HG03064 (cell line): ENCODE measurements around the gene TUBB1.

ENCODE experiments used
- ATAC-seq: cut with Tn5 transposase; IDR thresholded peaks from one replicate; pipeline ENCODE4 v1.9.1; 2021; ENCODE audit warnings: low read depth; ENCODE audit not compliant: unreplicated experiment

The TUBB1 gene

DNA sequence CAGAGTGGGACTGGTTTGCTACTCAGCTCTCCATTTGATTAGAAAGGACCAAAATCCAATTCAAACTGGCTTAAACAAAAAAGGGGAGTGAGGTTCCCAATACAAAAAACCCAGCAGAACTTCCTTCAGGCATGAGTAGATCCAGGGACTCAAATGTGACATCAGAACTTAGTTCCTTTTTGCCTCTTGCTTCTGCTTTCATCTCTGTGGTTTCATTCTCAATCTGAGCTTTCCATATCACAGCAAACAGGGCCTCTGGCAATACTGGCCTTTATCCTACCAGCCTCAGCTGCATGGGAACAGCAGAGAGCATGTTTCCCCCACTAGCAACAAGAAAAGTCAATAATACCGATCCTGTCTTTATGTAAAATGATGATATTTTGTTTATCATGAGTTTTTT lies 52.0 kb downstream of the TUBB1 start:
- no peak for ATAC-seq

- no peak for ATAC-seq
Observed at GRCh38 chr20:59073582-59073981, 54.4 kb downstream of the TUBB1 start.

- ATAC-seq = no peak
Observed at GRCh38 chr20:59074456-59074855, 55.2 kb downstream of the TUBB1 start.

DNA sequence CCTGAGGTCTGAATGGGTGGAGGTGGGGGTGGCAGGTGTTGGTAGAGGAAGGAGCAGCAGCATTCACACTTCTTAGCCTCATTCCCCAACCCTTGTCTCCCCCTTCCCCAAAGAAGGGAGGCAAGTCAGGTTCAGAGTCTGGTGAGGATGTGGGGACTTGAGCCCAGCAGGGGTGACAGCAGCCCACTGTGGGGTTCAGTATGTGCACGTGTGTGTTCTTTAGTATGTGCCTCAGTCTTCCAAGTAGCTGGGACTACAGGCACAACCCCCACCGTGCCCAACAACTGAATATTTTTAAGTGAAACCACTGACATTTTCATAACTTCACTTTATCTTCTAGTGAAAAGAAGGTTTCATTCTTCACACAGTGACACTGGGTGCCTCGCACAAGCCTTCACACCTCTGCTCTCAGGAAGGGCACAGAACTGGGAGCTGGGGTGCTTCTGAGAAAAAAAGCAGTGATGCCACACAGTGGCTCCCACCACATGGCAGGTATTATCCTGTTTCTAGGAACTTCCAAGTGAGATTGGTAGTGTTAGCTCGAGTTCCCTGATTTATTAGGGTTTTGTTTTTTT lies 56.8 kb downstream of the TUBB1 start:
- no peak for ATAC-seq
